Measurements from ENCODE around the gene PRKCB.

- TF ChIP-seq CTCF (conservative IDR thresholded peaks at IDR 0.05; ENCODE audit: low read length) (no peak), EZH2phosphoT487 (IDR thresholded peaks at IDR 0.05; ENCODE audit: borderline replicate concordance, low read depth, low read length) (no peak)
These were observed 14.3 kb upstream of the PRKCB start for GRCh38 chr16:23821467-23821866.

All from OCI-LY7 (cell line).